Activated CD8-positive, alpha-beta memory T cell treated with anti-CD3 and anti-CD28 coated beads, Interleukin-2, amount 50 U/mL, for 48 hours (primary cell): ENCODE data around the gene EAF2.
A peak's percentile ranks its signal among the peaks of the same experiment; 100 is the strongest.
"Not testable (repeated sequence)": the region's sequence is repeated elsewhere in the genome, so short reads cannot be mapped to it uniquely, and the experiment has no call there.

Experiments
- DNase-seq: peaks from one replicate; pipeline ENCODE4 v3.0.0-alpha.2; 2020

The EAF2 gene

GRCh38 chr3:121834671-121835464 lies at the start of gene EAF2, which contains the start of gene IQCB1:
Gene EAF2 (plus strand): TSS chr3:121835209. CDS start chr3:121835286, 77 bp downstream.
Gene IQCB1 (minus strand): TSS chr3:121835060. CDS start chr3:121828960, 6,100 bp downstream.
- DNase-seq = peak; percentile 96

GRCh38 chr3:121786485-121786884 lies 48.5 kb upstream of the EAF2 start:
- DNase-seq = no peak

- DNase-seq = no peak
These were observed 41.9 kb upstream of the EAF2 start for GRCh38 chr3:121793078-121793477.

- DNase-seq = no peak
These were observed 40.6 kb upstream of the EAF2 start for GRCh38 chr3:121794264-121794983.

- DNase-seq = no peak
These were observed 38.0 kb upstream of the EAF2 start for GRCh38 chr3:121796970-121797369.

- DNase-seq = no peak
These were observed 34.1 kb upstream of the EAF2 start for GRCh38 chr3:121800906-121801305.

GRCh38 chr3:121803771-121804320 lies 31.2 kb upstream of the EAF2 start:
- no peak for DNase-seq

- DNase-seq = no peak
These were observed 25.8 kb upstream of the EAF2 start for GRCh38 chr3:121809249-121809648.

GRCh38 chr3:121817753-121818152 lies 17.3 kb upstream of the EAF2 start:
- no peak for DNase-seq

- DNase-seq = no peak
These were observed 16.4 kb upstream of the EAF2 start for GRCh38 chr3:121818578-121818977.

- DNase-seq = no peak
These were observed 15.8 kb upstream of the EAF2 start for GRCh38 chr3:121819236-121819635.

GRCh38 chr3:121821421-121822199 lies 13.4 kb upstream of the EAF2 start:
- DNase-seq = no peak

GRCh38 chr3:121822973-121823372 lies 12.0 kb upstream of the EAF2 start:
- DNase-seq = no peak

GRCh38 chr3:121834157-121834670 lies 795 bp upstream of the EAF2 start:
- DNase-seq = no peak

GRCh38 chr3:121835465-121835801 lies 424 bp downstream of the EAF2 start:
- DNase-seq = no peak

- DNase-seq = no peak
These were observed 1.1 kb downstream of the EAF2 start for GRCh38 chr3:121836064-121836463.

- DNase-seq = no peak
These were observed 1.5 kb downstream of the EAF2 start for GRCh38 chr3:121836481-121836880.

- no peak for DNase-seq
These were observed 5.0 kb downstream of the EAF2 start for GRCh38 chr3:121839962-121840361.

GRCh38 chr3:121844892-121845291 lies 9.9 kb downstream of the EAF2 start:
- no peak for DNase-seq

GRCh38 chr3:121852256-121852655 lies 17.2 kb downstream of the EAF2 start:
- no peak for DNase-seq

GRCh38 chr3:121855555-121855954 lies 20.5 kb downstream of the EAF2 start:
- DNase-seq = no peak

- DNase-seq = not testable (repeated sequence)
These were observed 22.8 kb downstream of the EAF2 start for GRCh38 chr3:121857778-121858177.

- DNase-seq = not testable (repeated sequence)
These were observed 28.2 kb downstream of the EAF2 start for GRCh38 chr3:121863247-121863646.
